HG03135 (cell line): Measurements from ENCODE around the gene PRRT1.
"Not testable (repeated sequence)": the region's sequence is repeated elsewhere in the genome, so short reads cannot be mapped to it uniquely, and the experiment has no call there.

Experiments used
- ATAC-seq: cut with Tn5 transposase; IDR thresholded peaks from one replicate; pipeline ENCODE4 v1.9.1; 2021; ENCODE audit warnings: mild to moderate bottlenecking, moderate library complexity; ENCODE audit not compliant: unreplicated experiment

Gene PRRT1

DNA sequence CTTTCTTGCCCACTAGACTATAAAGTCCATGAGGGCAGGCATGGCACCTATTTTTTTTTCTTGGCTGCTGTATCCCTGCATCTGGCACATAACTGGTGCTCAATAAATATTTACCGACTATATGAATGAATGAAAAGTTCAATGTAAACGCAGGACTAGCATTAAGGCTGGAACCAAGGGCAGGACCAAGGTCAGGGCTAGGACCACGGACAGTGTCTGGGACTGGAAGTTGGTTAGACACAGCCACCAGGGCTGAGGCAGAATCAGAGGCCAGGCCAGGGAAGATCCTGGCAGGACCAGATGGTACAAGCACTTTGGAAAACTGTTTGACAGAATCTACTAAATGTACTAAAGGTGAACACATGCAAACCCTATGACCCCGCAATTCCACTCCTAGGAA is 46.3 kb downstream of the PRRT1 start:
- no peak for ATAC-seq

DNA sequence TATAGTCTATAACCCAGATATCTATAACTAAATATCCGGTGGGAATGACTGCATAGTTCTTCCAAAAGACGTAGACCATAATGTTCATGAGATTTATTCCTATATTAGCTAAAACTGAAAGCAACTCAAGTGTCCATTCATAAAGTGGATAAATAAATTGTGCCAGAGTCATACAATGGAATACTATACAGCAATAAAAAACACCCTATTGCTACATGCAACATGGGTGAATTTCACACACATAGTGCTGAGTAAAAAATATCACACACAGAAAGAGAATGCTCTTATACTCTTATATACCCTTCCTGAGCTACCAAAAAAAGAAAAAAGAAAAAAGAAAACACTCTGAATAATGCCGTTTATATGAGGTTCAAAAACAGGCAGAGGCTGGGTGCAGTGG is 49.5 kb downstream of the PRRT1 start:
- no peak for ATAC-seq

DNA sequence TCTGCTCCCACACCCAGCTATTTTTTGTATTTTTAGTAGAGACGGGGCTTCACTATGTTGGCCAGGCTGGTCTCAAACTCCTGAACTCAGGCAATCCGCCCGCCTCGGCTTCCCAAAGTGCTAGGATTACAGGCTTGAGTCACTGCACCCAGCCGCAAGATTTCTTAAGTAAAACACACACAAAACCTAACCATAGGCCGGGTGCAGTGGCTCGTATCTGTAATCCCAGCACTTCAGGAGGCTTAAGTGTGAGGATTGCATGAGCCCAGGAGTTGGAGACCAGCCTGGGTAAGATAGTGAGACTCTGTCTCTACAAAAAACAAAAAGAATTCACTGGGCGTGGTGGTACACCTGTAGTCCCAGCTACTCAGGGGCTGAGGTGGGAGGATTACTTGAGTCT is 51.5 kb downstream of the PRRT1 start:
- ATAC-seq: not testable (repeated sequence)
